Stimulated activated naive CD8-positive, alpha-beta T cell treated with anti-CD3 and anti-CD28 coated beads, Interleukin-15, Interleukin-2, amounts not matched to agents 100 ng/mL and 50 ng/mL, for 24 hours (primary cell): ENCODE results near the gene PAAF1.
A peak's percentile ranks its signal among the peaks of the same experiment; 100 is the strongest.

Experiments used
- H3K27ac Mint-ChIP-seq: one replicate; pipeline ENCODE4 v1.8.0; 2021; ENCODE audit warnings: mild to moderate bottlenecking, mixed read lengths
- H3K27me3 Mint-ChIP-seq: one replicate; pipeline ENCODE4 v1.8.0; 2021; ENCODE audit warnings: mixed read lengths
- H3K36me3 Mint-ChIP-seq: one replicate; pipeline ENCODE4 v1.8.0; 2021; ENCODE audit warnings: low read depth, mixed read lengths
- H3K4me1 Mint-ChIP-seq: one replicate; pipeline ENCODE4 v1.8.0; 2021; ENCODE audit warnings: low read depth, mixed read lengths
- H3K4me3 Mint-ChIP-seq: one replicate; pipeline ENCODE4 v1.8.0; 2021; ENCODE audit warnings: mild to moderate bottlenecking, mixed read lengths
- H3K9me3 Mint-ChIP-seq: one replicate; pipeline ENCODE4 v1.8.0; 2021; ENCODE audit warnings: mixed read lengths

PAAF1 gene

GRCh38 chr11:73946798-73947458 is 70.1 kb downstream of the PAAF1 start:
- Mint-ChIP-seq H3K4me1 (no peaks in the 10 kb centered on the region), H3K27me3 (no peaks in the 10 kb centered on the region), H3K4me3 (no peak overlapping the region), H3K36me3 (no peaks in the 10 kb centered on the region), H3K27ac (no peak overlapping the region), H3K9me3 (no peaks in the 10 kb centered on the region)

GRCh38 chr11:73949246-73949645 is 72.4 kb downstream of the PAAF1 start:
- no peak overlapping the region for H3K4me3 Mint-ChIP-seq
- H3K27ac Mint-ChIP-seq = no peak overlapping the region

GRCh38 chr11:73949912-73950311 is 73.1 kb downstream of the PAAF1 start:
- H3K36me3 Mint-ChIP-seq = no peaks in the 10 kb centered on the region
- H3K4me1 Mint-ChIP-seq = no peaks in the 10 kb centered on the region
- H3K27ac Mint-ChIP-seq = no peak overlapping the region
- H3K9me3 Mint-ChIP-seq = no peaks in the 10 kb centered on the region
- no peaks in the 10 kb centered on the region for H3K27me3 Mint-ChIP-seq
- H3K4me3 Mint-ChIP-seq = no peak overlapping the region

More at GRCh38 chr11:73949246-73949645, 72.4 kb downstream of the PAAF1 start:
- Mint-ChIP-seq H3K36me3 (no peaks in the 10 kb centered on the region), H3K4me1 (no peaks in the 10 kb centered on the region), H3K9me3 (no peaks in the 10 kb centered on the region), H3K27me3 (no peaks in the 10 kb centered on the region)

- no peak within 1 kb of the TSS for H3K4me3 Mint-ChIP-seq
- peaks cover 2% of the 10 kb centered on the region for H3K27me3 Mint-ChIP-seq
- no peaks in the 10 kb centered on the region for H3K36me3 Mint-ChIP-seq
Measured at GRCh38 chr11:73950869-73951710, 74.3 kb downstream of the PAAF1 start, which contains the start of gene DNAJB13. DNAJB13 (plus strand) TSS chr11:73951026; CDS start chr11:73951070, 44 bp downstream.

GRCh38 chr11:73951797-73952196 is 75.0 kb downstream of the PAAF1 start:
- no peaks in the 10 kb centered on the region for H3K9me3 Mint-ChIP-seq
- H3K4me1 Mint-ChIP-seq = no peaks in the 10 kb centered on the region
- H3K27me3 Mint-ChIP-seq = peaks cover 6% of the 10 kb centered on the region
- no peak overlapping the region for H3K4me3 Mint-ChIP-seq
- no peak overlapping the region for H3K27ac Mint-ChIP-seq
- H3K36me3 Mint-ChIP-seq = no peaks in the 10 kb centered on the region

More at GRCh38 chr11:73950869-73951710, 74.3 kb downstream of the PAAF1 start, which contains the start of gene DNAJB13:
- H3K4me1 Mint-ChIP-seq = no peaks in the 10 kb centered on the region
- H3K27ac Mint-ChIP-seq = no peak within 1 kb of the TSS
- H3K9me3 Mint-ChIP-seq = no peaks in the 10 kb centered on the region

GRCh38 chr11:73956876-73957653 is 80.3 kb downstream of the PAAF1 start:
- Mint-ChIP-seq H3K9me3 (no peaks in the 10 kb centered on the region), H3K27ac (no peak overlapping the region), H3K27me3 (peaks cover 10% of the 10 kb centered on the region), H3K4me3 (no peak overlapping the region), H3K36me3 (no peaks in the 10 kb centered on the region), H3K4me1 (no peaks in the 10 kb centered on the region)

GRCh38 chr11:73957654-73958361 is 81.0 kb downstream of the PAAF1 start:
- H3K27ac Mint-ChIP-seq = no peak overlapping the region

GRCh38 chr11:73958521-73959141 is 81.8 kb downstream of the PAAF1 start:
- Mint-ChIP-seq H3K4me1 (no peaks in the 10 kb centered on the region), H3K36me3 (no peaks in the 10 kb centered on the region), H3K27ac (no peak overlapping the region), H3K9me3 (no peaks in the 10 kb centered on the region), H3K27me3 (peaks cover 10% of the 10 kb centered on the region), H3K4me3 (no peak overlapping the region)

More at GRCh38 chr11:73957654-73958361, 81.0 kb downstream of the PAAF1 start:
- no peaks in the 10 kb centered on the region for H3K4me1 Mint-ChIP-seq
- H3K36me3 Mint-ChIP-seq = no peaks in the 10 kb centered on the region
- H3K27me3 Mint-ChIP-seq = peaks cover 10% of the 10 kb centered on the region
- no peaks in the 10 kb centered on the region for H3K9me3 Mint-ChIP-seq
- no peak overlapping the region for H3K4me3 Mint-ChIP-seq

- H3K4me1 Mint-ChIP-seq = peaks cover 16% of the 10 kb centered on the region
Measured at GRCh38 chr11:73961321-73961720, 84.5 kb downstream of the PAAF1 start.

GRCh38 chr11:73962101-73962705 is 85.4 kb downstream of the PAAF1 start:
- no peak overlapping the region for H3K4me3 Mint-ChIP-seq
- no peaks in the 10 kb centered on the region for H3K9me3 Mint-ChIP-seq
- H3K36me3 Mint-ChIP-seq = no peaks in the 10 kb centered on the region
- H3K27me3 Mint-ChIP-seq = peaks cover 3% of the 10 kb centered on the region
- H3K27ac Mint-ChIP-seq = no peak overlapping the region
- peaks cover 16% of the 10 kb centered on the region for H3K4me1 Mint-ChIP-seq

More at GRCh38 chr11:73961321-73961720, 84.5 kb downstream of the PAAF1 start:
- no peaks in the 10 kb centered on the region for H3K9me3 Mint-ChIP-seq
- no peak overlapping the region for H3K27ac Mint-ChIP-seq
- no peaks in the 10 kb centered on the region for H3K36me3 Mint-ChIP-seq
- H3K27me3 Mint-ChIP-seq = peaks cover 7% of the 10 kb centered on the region
- H3K4me3 Mint-ChIP-seq = no peak overlapping the region

- H3K4me1 Mint-ChIP-seq = peaks cover 31% of the 10 kb centered on the region
- no peaks in the 10 kb centered on the region for H3K36me3 Mint-ChIP-seq
- peak overlapping the region; percentile 36 for H3K27ac Mint-ChIP-seq
- no peaks in the 10 kb centered on the region for H3K9me3 Mint-ChIP-seq
- no peaks in the 10 kb centered on the region for H3K27me3 Mint-ChIP-seq
- H3K4me3 Mint-ChIP-seq = no peak overlapping the region
Measured at GRCh38 chr11:73963861-73964260, 87.1 kb downstream of the PAAF1 start.

GRCh38 chr11:73965076-73965763 is 88.4 kb downstream of the PAAF1 start:
- no peaks in the 10 kb centered on the region for H3K9me3 Mint-ChIP-seq
- no peak overlapping the region for H3K4me3 Mint-ChIP-seq
- no peak overlapping the region for H3K27ac Mint-ChIP-seq
- peaks cover 45% of the 10 kb centered on the region for H3K4me1 Mint-ChIP-seq
- H3K27me3 Mint-ChIP-seq = no peaks in the 10 kb centered on the region
- H3K36me3 Mint-ChIP-seq = no peaks in the 10 kb centered on the region

GRCh38 chr11:73965764-73966121 is 88.9 kb downstream of the PAAF1 start:
- Mint-ChIP-seq H3K4me1 (peaks cover 50% of the 10 kb centered on the region), H3K4me3 (no peak overlapping the region), H3K27ac (no peak overlapping the region), H3K27me3 (no peaks in the 10 kb centered on the region), H3K9me3 (no peaks in the 10 kb centered on the region), H3K36me3 (no peaks in the 10 kb centered on the region)
